ENCODE data around the gene TPPP. TPM values are rescaled to one million over a fixed set of nuclear protein-coding genes. Genes with fewer than 3 reads are reported as not detected.

Gene TPPP
- total RNA-seq, 1 experiment from 2014 or later = 1.8 TPM

DNA sequence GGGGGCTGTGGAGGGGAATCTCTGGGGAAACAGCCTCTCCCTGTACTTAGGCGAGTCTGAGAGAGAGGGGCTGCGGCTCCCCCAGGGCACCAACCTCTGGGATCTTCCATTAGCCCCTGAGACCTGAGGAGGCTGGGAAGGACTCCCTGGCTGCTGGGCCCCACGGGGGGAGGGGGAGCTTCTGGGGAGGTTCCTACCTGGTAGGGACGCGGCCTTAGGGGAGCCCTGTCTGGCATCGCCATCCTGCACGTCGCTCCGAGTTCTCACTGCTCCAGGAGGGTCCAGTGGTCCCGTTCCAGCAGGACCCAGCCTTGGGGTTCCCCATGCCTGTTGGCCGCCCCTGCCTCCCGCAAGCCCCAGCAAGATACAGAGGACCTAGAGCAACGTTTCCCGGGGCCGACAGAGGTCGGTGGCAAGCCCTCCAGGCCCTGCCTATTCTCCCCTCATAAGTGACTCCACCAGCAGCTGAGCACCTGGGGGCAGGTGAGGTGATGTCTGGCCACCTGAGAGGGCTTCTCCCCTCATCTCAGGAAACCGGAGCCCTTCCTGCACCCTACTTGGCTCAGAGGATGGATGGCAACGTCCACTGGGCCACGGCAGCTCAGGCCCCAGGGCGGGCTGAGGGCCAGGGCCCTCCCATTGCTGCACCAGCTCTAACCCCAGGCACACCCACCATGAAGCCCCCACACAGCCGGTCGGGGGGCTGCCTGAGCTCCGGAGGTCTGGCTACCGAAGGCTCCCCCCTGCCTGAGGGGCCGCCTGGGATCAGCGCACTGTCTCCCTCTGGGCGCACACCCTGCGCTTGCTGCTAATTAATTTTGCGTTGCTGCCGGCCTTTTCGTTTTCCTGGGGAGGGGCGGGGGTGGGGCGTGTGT lies 22.5 kb downstream of the TPPP start:
- POLR2A ChIA-PET = no interaction called here
- Mint-ChIP-seq H3K4me3 (no peak overlapping the region), H3K27ac (no peak overlapping the region), H3K4me1 (0 out of 2 replicates have a peak, but pooled peaks cover 5% of the 10 kb centered on the region), H3K9me3 (no peaks in the 10 kb centered on the region), H3K36me3 (peaks cover 8% of the 10 kb centered on the region), H3K27me3 (ENCODE audit: low read depth) (peaks cover 4% of the 10 kb centered on the region)
- DNase-seq (ENCODE audit: low spot score) (no peak), ATAC-seq (no peak)
- CTCF ChIA-PET = interaction anchor here (0.9 to 2.3 kb wide), 5 partner anchors 87 to 198 kb away, joined by 3 to 8 read pairs (median 3); no protein-coding TSS in a partner anchor
- TF ChIP-seq SOX15 (CRISPR knock-in tag; IDR thresholded peaks at IDR 0.05) = no peak
- TF ChIP-seq, protein P1, sequence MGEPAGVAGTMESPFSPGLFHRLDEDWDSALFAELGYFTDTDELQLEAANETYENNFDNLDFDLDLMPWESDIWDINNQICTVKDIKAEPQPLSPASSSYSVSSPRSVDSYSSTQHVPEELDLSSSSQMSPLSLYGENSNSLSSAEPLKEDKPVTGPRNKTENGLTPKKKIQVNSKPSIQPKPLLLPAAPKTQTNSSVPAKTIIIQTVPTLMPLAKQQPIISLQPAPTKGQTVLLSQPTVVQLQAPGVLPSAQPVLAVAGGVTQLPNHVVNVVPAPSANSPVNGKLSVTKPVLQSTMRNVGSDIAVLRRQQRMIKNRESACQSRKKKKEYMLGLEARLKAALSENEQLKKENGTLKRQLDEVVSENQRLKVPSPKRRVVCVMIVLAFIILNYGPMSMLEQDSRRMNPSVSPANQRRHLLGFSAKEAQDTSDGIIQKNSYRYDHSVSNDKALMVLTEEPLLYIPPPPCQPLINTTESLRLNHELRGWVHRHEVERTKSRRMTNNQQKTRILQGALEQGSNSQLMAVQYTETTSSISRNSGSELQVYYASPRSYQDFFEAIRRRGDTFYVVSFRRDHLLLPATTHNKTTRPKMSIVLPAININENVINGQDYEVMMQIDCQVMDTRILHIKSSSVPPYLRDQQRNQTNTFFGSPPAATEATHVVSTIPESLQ (CRISPR knock-in tag; IDR thresholded peaks at IDR 0.05) = no peak
- no peak for TF ChIP-seq GRHL2 (CRISPR knock-in tag; IDR thresholded peaks at IDR 0.05; ENCODE audit: insufficient replicate concordance, severe bottlenecking)
- TF ChIP-seq, protein P2, sequence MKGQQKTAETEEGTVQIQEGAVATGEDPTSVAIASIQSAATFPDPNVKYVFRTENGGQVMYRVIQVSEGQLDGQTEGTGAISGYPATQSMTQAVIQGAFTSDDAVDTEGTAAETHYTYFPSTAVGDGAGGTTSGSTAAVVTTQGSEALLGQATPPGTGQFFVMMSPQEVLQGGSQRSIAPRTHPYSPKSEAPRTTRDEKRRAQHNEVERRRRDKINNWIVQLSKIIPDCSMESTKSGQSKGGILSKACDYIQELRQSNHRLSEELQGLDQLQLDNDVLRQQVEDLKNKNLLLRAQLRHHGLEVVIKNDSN (CRISPR knock-in tag; IDR thresholded peaks at IDR 0.05) = no peak
- TF ChIP-seq, protein P3, sequence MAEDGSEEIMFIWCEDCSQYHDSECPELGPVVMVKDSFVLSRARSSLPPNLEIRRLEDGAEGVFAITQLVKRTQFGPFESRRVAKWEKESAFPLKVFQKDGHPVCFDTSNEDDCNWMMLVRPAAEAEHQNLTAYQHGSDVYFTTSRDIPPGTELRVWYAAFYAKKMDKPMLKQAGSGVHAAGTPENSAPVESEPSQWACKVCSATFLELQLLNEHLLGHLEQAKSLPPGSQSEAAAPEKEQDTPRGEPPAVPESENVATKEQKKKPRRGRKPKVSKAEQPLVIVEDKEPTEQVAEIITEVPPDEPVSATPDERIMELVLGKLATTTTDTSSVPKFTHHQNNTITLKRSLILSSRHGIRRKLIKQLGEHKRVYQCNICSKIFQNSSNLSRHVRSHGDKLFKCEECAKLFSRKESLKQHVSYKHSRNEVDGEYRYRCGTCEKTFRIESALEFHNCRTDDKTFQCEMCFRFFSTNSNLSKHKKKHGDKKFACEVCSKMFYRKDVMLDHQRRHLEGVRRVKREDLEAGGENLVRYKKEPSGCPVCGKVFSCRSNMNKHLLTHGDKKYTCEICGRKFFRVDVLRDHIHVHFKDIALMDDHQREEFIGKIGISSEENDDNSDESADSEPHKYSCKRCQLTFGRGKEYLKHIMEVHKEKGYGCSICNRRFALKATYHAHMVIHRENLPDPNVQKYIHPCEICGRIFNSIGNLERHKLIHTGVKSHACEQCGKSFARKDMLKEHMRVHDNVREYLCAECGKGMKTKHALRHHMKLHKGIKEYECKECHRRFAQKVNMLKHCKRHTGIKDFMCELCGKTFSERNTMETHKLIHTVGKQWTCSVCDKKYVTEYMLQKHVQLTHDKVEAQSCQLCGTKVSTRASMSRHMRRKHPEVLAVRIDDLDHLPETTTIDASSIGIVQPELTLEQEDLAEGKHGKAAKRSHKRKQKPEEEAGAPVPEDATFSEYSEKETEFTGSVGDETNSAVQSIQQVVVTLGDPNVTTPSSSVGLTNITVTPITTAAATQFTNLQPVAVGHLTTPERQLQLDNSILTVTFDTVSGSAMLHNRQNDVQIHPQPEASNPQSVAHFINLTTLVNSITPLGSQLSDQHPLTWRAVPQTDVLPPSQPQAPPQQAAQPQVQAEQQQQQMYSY (CRISPR knock-in tag; IDR thresholded peaks at IDR 0.05) = no peak
- TF ChIP-seq TCF7 (CRISPR knock-in tag; IDR thresholded peaks at IDR 0.05; ENCODE audit: low read depth) = no peak
- TF ChIP-seq, protein P4, sequence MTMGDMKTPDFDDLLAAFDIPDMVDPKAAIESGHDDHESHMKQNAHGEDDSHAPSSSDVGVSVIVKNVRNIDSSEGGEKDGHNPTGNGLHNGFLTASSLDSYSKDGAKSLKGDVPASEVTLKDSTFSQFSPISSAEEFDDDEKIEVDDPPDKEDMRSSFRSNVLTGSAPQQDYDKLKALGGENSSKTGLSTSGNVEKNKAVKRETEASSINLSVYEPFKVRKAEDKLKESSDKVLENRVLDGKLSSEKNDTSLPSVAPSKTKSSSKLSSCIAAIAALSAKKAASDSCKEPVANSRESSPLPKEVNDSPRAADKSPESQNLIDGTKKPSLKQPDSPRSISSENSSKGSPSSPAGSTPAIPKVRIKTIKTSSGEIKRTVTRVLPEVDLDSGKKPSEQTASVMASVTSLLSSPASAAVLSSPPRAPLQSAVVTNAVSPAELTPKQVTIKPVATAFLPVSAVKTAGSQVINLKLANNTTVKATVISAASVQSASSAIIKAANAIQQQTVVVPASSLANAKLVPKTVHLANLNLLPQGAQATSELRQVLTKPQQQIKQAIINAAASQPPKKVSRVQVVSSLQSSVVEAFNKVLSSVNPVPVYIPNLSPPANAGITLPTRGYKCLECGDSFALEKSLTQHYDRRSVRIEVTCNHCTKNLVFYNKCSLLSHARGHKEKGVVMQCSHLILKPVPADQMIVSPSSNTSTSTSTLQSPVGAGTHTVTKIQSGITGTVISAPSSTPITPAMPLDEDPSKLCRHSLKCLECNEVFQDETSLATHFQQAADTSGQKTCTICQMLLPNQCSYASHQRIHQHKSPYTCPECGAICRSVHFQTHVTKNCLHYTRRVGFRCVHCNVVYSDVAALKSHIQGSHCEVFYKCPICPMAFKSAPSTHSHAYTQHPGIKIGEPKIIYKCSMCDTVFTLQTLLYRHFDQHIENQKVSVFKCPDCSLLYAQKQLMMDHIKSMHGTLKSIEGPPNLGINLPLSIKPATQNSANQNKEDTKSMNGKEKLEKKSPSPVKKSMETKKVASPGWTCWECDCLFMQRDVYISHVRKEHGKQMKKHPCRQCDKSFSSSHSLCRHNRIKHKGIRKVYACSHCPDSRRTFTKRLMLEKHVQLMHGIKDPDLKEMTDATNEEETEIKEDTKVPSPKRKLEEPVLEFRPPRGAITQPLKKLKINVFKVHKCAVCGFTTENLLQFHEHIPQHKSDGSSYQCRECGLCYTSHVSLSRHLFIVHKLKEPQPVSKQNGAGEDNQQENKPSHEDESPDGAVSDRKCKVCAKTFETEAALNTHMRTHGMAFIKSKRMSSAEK (CRISPR knock-in tag; IDR thresholded peaks at IDR 0.05; ENCODE audit: borderline replicate concordance) = no peak
- TF ChIP-seq, protein P5, sequence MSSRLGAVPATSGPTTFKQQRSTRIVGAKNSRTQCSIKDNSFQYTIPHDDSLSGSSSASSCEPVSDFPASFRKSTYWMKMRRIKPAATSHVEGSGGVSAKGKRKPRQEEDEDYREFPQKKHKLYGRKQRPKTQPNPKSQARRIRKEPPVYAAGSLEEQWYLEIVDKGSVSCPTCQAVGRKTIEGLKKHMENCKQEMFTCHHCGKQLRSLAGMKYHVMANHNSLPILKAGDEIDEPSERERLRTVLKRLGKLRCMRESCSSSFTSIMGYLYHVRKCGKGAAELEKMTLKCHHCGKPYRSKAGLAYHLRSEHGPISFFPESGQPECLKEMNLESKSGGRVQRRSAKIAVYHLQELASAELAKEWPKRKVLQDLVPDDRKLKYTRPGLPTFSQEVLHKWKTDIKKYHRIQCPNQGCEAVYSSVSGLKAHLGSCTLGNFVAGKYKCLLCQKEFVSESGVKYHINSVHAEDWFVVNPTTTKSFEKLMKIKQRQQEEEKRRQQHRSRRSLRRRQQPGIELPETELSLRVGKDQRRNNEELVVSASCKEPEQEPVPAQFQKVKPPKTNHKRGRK (CRISPR knock-in tag; IDR thresholded peaks at IDR 0.05; ENCODE audit: borderline replicate concordance) = no peak
- TF ChIP-seq, protein P6, sequence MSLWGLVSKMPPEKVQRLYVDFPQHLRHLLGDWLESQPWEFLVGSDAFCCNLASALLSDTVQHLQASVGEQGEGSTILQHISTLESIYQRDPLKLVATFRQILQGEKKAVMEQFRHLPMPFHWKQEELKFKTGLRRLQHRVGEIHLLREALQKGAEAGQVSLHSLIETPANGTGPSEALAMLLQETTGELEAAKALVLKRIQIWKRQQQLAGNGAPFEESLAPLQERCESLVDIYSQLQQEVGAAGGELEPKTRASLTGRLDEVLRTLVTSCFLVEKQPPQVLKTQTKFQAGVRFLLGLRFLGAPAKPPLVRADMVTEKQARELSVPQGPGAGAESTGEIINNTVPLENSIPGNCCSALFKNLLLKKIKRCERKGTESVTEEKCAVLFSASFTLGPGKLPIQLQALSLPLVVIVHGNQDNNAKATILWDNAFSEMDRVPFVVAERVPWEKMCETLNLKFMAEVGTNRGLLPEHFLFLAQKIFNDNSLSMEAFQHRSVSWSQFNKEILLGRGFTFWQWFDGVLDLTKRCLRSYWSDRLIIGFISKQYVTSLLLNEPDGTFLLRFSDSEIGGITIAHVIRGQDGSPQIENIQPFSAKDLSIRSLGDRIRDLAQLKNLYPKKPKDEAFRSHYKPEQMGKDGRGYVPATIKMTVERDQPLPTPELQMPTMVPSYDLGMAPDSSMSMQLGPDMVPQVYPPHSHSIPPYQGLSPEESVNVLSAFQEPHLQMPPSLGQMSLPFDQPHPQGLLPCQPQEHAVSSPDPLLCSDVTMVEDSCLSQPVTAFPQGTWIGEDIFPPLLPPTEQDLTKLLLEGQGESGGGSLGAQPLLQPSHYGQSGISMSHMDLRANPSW (CRISPR knock-in tag; conservative IDR thresholded peaks at IDR 0.05; ENCODE audit: low read depth) = no peak
